HG02623 (cell line): Measurements from ENCODE around the gene CMTM6.
"Not testable (repeated sequence)": the region's sequence is repeated elsewhere in the genome, so short reads cannot be mapped to it uniquely, and the experiment has no call there.

Experiments
- ATAC-seq: cut with Tn5 transposase; IDR thresholded peaks from one replicate; pipeline ENCODE4 v1.9.1; 2021; ENCODE audit warnings: moderate library complexity; ENCODE audit not compliant: unreplicated experiment

Gene CMTM6, protein sequence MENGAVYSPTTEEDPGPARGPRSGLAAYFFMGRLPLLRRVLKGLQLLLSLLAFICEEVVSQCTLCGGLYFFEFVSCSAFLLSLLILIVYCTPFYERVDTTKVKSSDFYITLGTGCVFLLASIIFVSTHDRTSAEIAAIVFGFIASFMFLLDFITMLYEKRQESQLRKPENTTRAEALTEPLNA

DNA sequence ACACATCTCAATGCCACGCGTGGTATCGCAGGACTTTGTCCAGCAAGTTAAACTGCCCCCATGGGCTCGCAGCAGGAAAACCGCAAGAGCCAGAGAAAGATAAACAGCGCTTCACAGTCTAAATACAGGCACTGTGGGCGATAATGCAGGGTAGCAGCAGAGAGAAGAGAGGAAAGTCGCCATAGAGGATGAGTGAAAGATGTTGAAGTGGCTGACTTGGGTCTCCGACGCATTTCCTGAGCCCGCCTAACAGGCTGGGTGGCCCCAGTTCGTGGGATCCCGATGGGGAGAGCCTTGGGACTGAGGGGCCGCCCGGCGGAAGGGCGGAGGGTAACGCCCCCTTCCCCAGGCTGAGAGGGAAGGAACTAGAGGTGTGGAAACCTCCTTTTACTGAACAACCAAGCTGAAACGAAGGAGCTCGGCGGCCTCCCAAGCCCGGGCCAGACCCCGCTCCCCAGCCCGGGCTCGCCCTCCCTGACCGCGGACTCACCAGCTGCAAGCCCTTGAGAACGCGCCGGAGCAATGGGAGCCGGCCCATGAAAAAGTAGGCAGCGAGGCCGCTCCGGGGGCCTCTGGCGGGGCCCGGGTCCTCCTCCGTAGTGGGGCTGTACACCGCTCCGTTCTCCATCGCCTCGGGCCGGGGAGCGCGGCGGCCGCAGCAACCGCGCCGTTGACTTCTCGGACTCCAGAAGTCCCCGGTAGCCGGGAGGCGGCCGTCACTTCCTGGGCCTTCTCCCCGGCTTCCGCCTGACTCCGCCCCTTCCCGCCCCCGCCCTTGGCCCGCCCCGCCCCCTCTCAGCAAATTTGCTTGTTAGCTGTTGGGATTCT lies at the start of gene CMTM6:
Gene CMTM6 (minus strand): TSS at position 735 of the 828 bp plus-strand sequence. CDS start 107 bp downstream, at position 628.
- peak; percentile 68 for ATAC-seq

DNA sequence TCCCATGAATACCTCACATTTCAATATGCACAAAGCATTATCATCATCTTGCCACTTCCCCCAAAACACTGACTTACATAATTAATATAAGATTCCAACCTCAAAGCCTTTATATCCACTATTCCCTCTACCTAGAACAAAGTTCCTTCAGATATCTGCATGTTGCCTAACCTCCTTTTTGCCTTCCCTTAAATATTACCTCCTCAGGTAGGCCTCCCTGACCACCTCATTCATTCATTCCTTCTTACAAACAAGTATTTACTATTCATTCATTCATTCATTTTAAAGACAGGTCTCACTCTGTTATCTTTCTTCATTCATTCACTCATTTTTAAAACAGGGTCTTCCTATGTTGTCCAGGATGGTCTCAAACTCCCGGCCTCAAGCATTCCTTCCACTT lies 49.4 kb upstream of the CMTM6 start:
- no peak for ATAC-seq

DNA sequence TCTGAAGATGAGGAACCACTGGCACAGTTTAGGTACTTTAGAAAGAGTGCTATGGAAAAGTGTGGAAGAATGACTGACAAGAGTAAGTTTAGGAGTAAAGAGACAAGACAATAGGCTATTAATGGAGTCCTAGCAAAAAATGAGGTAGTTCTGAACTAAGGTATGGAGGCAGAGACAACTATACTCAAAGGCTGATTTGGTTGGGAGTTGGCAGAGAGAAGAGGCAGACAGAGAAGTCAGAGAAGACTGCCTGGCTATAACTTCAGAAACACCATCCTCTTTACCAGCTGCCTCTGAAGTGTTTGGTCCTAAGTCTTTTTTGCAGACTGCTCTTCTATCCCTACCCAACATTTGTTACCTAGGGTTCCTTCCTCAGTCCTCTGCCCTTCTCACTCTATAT lies 48.8 kb upstream of the CMTM6 start:
- peak; percentile 10 for ATAC-seq

DNA sequence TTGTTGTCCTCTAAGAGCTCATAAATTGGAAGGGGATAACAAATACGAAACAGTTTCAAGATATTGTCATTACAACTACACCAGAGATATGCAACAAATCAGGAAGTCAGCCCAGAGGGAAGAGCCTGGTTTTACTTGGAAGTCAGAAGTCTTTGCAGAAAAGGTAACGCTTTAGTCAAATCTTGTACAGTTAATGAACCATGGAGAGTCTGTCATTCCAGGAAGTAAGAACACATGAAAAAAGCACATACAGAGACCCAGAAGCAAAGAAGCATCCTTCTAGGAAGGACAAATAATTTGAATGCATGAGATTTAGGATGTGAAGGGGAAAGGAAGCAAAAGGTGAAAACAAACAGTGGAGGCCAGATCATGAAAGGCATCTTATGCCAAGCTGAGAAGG lies 48.4 kb upstream of the CMTM6 start:
- peak; percentile 54 for ATAC-seq

DNA sequence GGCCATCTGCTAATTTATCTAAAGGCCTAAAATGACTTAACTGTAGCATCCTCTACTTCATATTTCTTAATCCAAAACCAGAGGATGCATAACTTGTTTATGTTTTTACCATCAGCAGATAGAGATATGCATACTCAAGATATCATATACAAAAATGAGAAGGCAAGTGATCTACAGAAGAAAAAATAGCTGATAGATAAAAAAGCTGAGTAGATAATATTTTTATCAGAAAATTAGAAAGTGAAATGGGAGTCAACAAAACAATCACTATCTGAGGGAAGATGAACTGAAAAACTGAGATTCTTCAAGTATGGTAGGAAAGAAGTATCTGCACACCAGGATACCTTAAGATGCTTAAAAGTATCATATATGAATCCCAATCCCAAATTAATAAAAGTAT lies 42.7 kb upstream of the CMTM6 start:
- ATAC-seq, result no peak

DNA sequence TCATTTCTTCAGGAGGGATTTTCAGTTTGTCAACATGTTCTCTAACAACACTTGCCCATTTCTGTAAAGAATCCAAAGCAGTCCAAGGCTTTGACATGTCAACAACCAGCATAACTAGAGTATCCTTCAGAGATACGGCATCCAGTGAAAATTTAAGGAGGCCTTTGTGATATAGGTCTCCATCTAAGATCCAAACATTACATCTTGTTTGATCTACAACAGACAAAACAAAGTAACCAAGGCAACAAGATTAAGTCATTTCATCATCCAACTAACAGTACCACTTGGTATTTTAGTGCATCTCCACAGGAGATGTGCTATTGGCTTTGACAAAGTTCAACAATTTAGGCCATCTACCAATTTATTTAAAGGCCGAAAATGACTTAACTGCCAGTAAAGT lies 42.2 kb upstream of the CMTM6 start:
- no peak for ATAC-seq

DNA sequence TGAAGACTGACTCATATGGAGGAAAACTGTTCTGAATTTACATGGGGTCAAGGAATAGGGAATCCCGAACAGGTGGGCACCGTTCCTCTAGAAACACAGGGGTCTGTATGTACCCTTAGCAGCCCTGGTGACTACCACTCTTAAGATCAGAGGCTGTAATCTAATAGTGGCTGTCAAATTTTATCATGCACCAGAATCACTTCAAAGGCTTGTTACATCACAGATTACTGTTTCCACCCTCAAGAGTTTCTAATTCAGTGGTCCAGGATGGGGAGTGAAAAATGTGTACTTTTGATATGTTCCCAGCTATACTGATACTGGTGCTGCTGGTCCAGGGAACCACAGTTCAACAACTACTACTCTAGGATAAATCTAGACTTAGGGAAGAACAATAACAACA lies 40.2 kb upstream of the CMTM6 start:
- ATAC-seq, result no peak

DNA sequence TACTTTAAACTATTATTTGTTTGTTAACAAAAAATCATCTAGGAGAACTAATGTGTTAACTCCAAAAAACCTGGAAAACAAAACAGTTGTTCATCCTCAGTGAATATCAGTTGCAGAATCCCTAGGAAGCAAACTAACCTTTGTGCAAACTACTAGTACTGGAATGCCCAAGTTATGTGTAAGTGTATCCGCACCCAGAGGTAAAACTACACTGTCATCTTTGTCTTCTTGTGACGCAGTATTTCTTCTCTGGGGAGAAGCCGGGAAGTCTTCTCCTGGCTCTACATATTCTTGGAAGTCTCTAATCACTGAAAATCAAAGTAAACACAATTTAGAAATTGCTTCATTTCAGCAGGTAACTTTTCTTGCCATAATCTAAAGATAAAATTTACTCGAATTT lies 38.2 kb upstream of the CMTM6 start:
- ATAC-seq, result no peak

DNA sequence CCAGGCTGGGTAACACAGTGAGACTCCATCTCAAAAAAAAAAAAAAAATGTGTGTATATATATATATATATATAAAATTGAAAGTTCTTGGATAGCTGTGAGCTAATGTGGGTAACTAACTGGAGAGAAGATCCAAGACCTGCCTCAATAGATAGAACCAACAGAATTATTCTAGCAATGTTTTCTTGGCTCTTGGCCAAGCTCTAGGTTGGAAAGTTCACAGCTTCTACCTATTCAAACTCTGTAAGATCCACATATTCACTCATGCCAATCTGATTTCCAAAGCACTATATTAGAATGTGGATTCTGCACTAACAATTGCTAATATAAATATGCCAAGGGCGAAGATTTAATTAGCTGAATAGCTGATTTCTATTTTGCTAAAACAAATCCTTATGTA lies 29.8 kb upstream of the CMTM6 start:
- no peak for ATAC-seq

DNA sequence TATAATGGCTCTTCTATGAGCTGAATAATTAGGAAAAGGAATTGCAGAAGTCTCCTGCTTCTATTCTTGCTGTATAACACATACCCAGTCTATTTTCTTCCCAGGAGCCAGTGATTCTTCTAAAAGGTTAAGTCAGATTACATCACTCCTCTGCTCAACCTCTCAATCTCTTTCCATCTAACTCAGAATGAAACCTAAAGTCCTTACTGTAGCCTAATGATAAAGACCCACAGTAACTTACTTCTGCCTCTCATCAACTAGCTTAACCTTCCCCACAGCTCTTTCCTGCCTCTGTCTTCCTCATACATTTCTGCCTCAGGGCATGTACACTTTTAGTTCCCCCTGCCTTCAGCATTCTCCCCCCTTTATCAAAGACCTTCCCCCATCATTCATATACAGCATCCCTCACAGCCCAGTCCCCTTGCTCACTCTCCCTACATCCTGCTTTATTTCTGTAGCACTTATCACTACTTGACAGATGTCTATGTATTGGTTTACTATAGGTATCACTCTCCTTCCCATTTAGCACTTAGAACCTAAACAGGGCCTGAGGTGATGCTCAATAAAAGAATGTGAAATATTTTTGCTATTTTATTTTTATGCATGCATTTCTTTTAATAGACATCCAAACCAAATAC lies 28.5 kb upstream of the CMTM6 start:
- ATAC-seq, result peak; percentile 67

DNA sequence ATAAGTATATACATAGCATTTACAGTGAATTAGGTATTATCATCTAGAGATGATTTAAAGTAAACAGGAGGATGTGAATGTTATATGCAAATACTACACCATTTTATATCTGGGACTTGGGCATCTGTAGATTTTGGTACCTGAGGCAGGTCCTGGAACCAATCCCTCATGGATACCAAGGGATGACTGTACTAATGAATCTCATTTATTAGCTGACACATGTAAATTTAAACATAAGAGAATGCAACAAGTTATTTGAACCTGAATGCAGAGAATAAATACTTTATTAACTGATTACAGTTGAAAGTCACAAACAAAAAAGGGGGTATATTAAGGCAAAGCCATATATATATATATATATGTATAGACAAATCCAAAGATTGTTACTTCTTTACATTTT lies 23.1 kb upstream of the CMTM6 start:
- ATAC-seq, result no peak

DNA sequence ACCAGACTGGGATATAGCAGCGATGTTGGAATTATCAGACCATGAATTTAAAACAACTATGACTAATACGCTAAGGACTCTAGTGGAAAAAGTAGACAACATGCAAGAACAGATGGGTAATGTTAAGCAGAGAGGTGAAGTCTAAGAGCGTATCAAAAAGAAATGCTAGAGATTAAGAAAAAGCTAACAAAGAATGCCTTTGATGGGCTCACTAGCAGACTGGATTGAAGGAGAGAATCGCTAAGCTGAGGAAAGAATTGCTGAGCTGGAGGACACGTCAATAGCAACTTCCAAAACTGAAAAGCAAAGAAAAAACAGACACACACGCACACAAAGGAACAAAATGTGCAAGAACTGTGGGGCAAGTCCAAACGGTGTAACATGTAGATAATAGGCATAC lies 20.0 kb upstream of the CMTM6 start:
- ATAC-seq, result no peak

DNA sequence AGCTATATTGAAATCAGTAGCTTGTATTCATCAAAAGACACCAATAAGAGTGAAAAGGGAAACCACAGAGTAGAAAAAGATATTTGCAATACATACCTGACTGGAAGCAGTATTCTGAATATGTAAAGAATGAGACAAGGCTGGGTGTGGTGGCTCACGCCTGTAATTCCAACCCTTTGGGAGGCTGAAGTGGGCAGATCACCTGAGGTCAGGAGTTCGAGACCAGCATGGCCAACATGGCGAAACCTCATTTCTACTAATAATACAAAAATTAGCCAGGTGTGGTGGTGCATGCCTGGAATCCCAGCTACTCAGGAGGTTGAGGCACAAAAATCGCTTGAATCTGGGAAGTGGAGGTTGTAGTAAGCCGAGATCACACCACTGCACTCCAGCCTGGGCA lies 16.3 kb upstream of the CMTM6 start:
- ATAC-seq, result not testable (repeated sequence)

DNA sequence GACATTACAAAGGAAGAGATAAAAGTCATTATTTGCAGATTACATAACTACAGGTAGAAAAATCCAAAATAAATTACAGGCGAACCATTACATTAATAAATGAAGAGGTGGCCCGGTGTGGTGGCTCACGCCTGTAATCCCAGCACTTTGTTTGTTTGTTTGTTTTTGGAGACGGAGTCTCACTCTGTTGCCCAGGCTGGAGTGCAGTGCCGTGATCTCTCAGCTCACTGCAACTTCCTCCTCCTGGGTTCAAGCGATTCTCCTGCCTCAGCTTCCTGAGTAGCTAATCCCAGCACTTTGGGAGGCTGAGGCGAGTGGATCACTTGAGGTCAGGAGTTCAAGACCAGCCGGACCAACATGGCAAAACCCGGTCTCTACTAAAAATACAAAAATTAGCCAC lies 14.1 kb upstream of the CMTM6 start:
- not testable (repeated sequence) for ATAC-seq

DNA sequence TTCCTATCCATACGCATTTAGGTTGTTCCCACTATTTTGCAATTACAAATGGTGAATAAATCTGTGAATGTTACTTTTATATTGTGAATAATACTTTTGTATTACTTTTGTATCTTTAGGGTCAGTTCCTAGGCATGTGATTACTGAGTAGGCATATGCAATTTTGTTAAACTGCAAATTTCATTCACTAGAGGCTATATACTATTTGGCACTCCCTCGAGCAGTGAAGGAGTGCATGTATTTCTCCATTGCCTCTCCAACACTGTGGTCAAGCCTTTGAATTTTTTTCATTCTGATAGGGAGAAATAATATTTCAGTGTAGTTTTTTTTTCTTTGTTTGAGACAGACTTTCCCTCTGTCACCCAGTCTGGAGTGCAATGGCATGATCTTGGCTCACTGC lies 8.4 kb upstream of the CMTM6 start:
- ATAC-seq, result no peak

DNA sequence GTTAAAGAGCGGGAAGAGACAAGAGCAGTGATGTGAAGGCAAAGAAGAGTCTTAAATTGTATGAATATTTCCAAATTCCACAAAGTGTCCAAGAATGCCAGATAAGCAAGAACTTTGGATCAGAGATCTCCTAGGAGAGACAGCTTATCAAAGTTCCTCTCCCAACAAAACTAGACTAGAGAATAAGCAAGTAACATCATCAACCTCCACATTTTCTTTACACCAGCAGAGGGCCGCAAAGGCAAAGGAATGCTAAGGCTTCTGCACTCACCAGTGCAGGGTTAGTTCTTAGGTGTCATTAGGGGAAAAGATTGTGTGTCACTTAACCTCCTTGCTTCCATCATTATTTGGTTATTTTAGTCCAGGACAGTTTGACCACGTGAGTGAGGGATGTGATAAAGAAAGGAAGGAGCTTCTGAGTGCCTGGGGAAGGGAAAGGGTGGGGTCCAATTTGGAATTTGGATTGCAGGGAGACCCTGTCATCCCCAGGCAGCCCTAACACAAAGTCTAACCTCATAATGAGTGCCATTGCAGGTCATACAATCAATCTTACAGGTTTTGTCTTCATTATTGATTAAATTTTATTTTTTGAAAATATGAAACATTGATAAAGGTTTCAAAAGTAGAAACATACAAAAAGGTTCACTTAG lies 7.5 kb upstream of the CMTM6 start:
- ATAC-seq, result peak; percentile 70

DNA sequence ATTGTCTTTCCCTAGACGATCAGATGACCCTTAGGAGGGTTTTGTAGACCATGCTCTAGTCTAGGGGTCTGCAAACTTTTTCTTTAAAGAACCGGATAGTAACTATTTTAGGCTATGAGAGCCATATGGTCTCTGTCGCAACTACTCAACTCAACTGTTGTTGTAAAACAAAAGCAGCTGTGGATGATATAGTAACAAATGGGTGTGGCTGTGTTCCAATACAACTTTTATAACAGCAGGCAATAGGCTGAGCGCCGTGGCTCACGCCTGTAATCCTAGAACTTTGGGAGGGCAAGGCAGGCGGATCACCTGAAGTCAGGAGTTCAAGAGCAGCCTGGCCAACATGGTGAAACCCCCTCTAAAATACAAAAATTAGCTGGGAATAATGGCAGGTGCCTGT lies 6.1 kb upstream of the CMTM6 start:
- ATAC-seq, result no peak

DNA sequence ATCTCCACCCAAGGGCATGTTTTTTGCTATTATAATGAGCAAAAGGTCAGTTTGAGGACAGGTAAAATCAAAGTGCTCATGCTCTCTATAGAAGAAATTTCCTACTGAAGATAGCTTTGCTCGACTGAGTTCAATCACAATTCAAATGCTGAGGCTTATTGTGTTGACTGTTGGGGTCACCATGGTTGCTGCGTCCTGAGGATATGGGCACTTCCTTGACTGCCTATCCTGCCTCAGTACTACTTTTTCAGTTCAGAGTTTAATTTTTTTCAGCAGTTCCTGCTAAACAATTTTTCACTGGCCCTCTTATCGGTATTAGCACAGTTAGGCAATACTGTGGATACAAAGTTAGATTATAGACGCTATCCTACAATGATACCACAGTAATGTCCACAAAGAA lies 3.8 kb upstream of the CMTM6 start:
- no peak for ATAC-seq

DNA sequence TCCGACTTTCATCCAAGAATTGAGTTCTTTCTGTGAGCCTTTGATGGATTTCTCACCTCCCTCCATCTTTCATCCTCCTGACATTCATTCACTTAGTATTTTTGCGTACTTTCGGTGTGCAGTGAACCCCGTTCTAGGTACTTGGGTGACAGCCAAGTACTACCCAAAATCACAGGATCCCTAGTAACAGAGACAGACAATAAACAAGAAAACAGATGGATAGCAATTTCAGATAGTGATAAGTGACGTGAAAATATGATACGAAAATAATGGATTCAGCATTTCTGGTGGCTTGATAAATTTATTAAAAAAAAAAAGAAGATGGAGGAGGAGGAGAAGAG lies 264 bp upstream of the CMTM6 start:
- no peak for ATAC-seq

DNA sequence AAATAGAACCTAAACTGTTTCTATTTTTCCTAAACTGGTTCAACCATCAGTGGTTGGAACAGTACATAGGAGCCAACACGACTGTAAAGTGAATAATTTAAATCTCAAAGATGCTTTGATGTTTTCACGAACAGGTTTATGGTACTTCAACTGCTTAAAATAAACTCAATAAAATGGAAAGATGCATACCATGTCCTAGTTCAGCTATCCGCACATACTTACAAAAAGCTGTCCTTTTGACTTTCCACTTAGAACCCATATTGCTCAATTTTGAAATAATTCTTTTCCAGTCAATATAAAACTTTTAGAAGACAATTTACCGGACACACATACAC lies 902 bp downstream of the CMTM6 start:
- no peak for ATAC-seq

DNA sequence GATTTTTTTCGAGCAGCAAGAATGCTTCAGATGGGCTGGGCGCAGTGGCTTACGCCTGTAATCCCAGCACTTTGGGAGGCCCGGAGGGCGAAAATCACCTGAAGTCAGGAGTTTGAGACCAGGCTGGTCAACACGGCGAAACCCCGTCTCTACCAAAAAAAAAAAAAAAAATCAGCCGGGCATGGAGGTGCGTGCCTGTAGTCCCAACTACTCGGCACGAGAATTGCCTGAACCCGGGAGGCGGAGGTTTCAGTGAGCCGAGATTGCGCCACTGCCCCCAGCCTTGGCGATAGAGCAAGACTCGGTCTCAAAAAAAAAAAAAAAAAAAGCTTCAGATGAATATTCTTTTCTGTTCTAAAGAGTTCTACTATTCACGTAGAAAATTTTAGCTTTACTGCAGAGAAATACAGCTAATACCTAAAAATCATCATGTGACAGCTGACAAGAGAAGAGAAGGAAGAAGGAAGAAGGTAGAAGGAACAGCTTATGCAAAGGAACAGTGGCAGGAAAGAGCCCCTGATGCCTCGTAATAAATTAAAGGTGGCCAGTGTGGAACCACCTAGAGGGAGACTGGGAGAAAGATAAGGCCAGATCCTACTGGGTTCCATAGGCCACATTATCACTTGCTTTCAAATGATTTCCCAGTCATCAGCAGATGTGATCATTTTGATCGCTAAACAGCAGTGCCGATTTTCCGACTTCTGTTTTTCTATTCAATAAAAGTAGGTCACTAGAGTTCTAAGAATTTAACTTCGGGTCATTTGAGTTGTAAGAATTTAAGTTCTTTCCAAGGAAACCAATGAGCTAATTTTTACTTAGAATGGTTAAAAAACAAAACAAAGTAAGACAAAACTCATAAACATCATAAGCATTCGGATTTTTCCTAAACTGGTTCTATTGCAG lies 1.5 kb downstream of the CMTM6 start:
- no peak for ATAC-seq
